SK-N-SH (cell line): ENCODE data around the gene KIF12. TPM values are rescaled to one million over a fixed set of nuclear protein-coding genes. Genes with fewer than 3 reads are reported as not detected.

Experiments
- CTCF ChIA-PET: fragments of 300-600, 350-600 bp; formaldehyde crosslinking; extraction: SDS; loops from one replicate; lab custom pipeline; 2021; lab: Yijun Ruan, JAX
- POLR2A ChIA-PET: fragments of 350-600 bp; sonication (Branson Sonifier 250); formaldehyde crosslinking; extraction: SDS; loops from one replicate; lab custom pipeline; 2020; ENCODE audit warnings: antibody characterized with exemption, inconsistent platforms; lab: Yijun Ruan, JAX
- DNase-seq: peaks from one replicate; pipeline ENCODE4 v3.0.0; 2012
- H2AFZ ChIP-seq: fragments of 200-600 bp; sonication (generic); 2 replicates; pipeline ENCODE4 v1.8.1; 2016; ENCODE audit warnings: antibody characterized with exemption, mild to moderate bottlenecking, low read depth
- H3F3A ChIP-seq: fragments of 200-600 bp; sonication (generic); replicated peaks from 2 replicates; pipeline ENCODE3; 2016; ENCODE audit warnings: antibody characterized with exemption, mild to moderate bottlenecking; ENCODE audit not compliant: insufficient read depth
- H3K27ac ChIP-seq, 2 experiments: fragments of 200-500 bp in 1 of 2; fragments of 200-600 bp in 1 of 2; sonication (Bioruptor generic) in 1 of 2; sonication (generic), shearing (Covaris generic) in 1 of 2; 2 replicates each; pipeline versions ENCODE4 v1.5.1 to v1.6.1; 2014 to 2016; ENCODE audit warnings: low read depth in 2 of 2, inconsistent platforms in 1 of 2, low read length in 1 of 2, mild to moderate bottlenecking in 1 of 2, mixed read lengths in 1 of 2
- H3K27me3 ChIP-seq: fragments of 200-600 bp; sonication (generic), shearing (Covaris generic); 2 replicates; pipeline ENCODE4 v1.6.1; 2016; ENCODE audit warnings: mixed run types; ENCODE audit not compliant: insufficient read depth
- H3K36me3 ChIP-seq, 2 experiments: fragments of 200-500 bp in 1 of 2; fragments of 200-600 bp in 1 of 2; sonication (Bioruptor generic) in 1 of 2; sonication (generic) in 1 of 2; replicated peaks in 1 of 2; 2 replicates each; pipeline versions ENCODE3 to v1.5.1; 2014 to 2016; ENCODE audit warnings: low read length in 1 of 2, mild to moderate bottlenecking in 1 of 2; ENCODE audit not compliant: insufficient read depth in 2 of 2, control insufficient read depth in 1 of 2
- H3K4me1 ChIP-seq, 2 experiments: fragments of 200-500 bp in 1 of 2; fragments of 200-600 bp in 1 of 2; sonication (Bioruptor generic) in 1 of 2; sonication (generic), shearing (Covaris generic) in 1 of 2; 2 replicates each; pipeline versions ENCODE4 v1.5.1 to v1.6.1; 2014 to 2016; ENCODE audit warnings: low read depth in 1 of 2, low read length in 1 of 2, mixed run types in 1 of 2; ENCODE audit not compliant: insufficient read depth in 2 of 2, control insufficient read depth in 1 of 2
- H3K4me2 ChIP-seq: fragments of 200-600 bp; sonication (generic), shearing (Covaris generic); 2 replicates; pipeline ENCODE4 v1.6.1; 2017; ENCODE audit warnings: mixed run types
- H3K4me3 ChIP-seq, 2 experiments: fragments of 200-500 bp in 1 of 2; fragments of 200-600 bp in 1 of 2; sonication (Bioruptor generic) in 1 of 2; sonication (generic), shearing (Covaris generic) in 1 of 2; 2 replicates each; pipeline versions ENCODE4 v1.5.1 to v1.8.1; 2014 to 2016; ENCODE audit warnings: low read depth in 2 of 2, inconsistent platforms in 1 of 2, low read length in 1 of 2, mild to moderate bottlenecking in 1 of 2, mixed read lengths in 1 of 2, moderate library complexity in 1 of 2
- H3K79me2 ChIP-seq: fragments of 200-600 bp; sonication (generic); 2 replicates; pipeline ENCODE4 v1.8.1; 2017; ENCODE audit warnings: mild to moderate bottlenecking; ENCODE audit not compliant: insufficient read depth
- H3K9ac ChIP-seq: fragments of 200-600 bp; sonication (generic); 2 replicates; pipeline ENCODE4 v1.6.1; 2017; ENCODE audit warnings: mixed run types
- H3K9me2 ChIP-seq: fragments of 200-600 bp; sonication (generic); 2 replicates; pipeline ENCODE4 v1.6.1; 2017; ENCODE audit warnings: mixed run types
- H3K9me3 ChIP-seq: fragments of 200-600 bp; sonication (generic); 2 replicates; pipeline ENCODE4 v1.6.1; 2017; ENCODE audit warnings: mixed run types, mild to moderate bottlenecking, moderate library complexity
- H4K20me1 ChIP-seq: fragments of 200-600 bp; sonication (generic); 2 replicates; pipeline ENCODE4 v1.6.1; 2017; ENCODE audit warnings: mild to moderate bottlenecking, mixed run types; ENCODE audit not compliant: insufficient read depth
- CTCF ChIP-seq: fragments of 200-600 bp; sonication (generic); IDR thresholded peaks from 2 replicates; pipeline ENCODE4 v1.6.1; 2017; ENCODE audit warnings: antibody characterized with exemption, mild to moderate bottlenecking, moderate library complexity
- EP300 ChIP-seq, 2 experiments: IDR thresholded peaks; 2 replicates each; pipeline versions ENCODE4 v1.4.0 to v1.6.1; 2012; ENCODE audit warnings: borderline replicate concordance in 1 of 2, low read depth in 1 of 2, low read length in 1 of 2
- EZH2phosphoT487 ChIP-seq: fragments of 200-600 bp; sonication (generic); IDR thresholded peaks from 2 replicates; pipeline ENCODE4 v1.6.1; 2017; ENCODE audit warnings: low read depth, mixed run types, mild to moderate bottlenecking, antibody characterized with exemption, moderate library complexity, borderline replicate concordance
- FOXM1 ChIP-seq: IDR thresholded peaks from 2 replicates; pipeline ENCODE4 v1.4.0; 2012; ENCODE audit warnings: low read depth, mild to moderate bottlenecking
- IRF3 ChIP-seq: fragments of 150-350 bp; IDR thresholded peaks from 2 replicates; pipeline ENCODE4 v1.6.1; 2016; ENCODE audit warnings: mild to moderate bottlenecking, low read depth, low read length
- RXRA ChIP-seq: IDR thresholded peaks from 2 replicates; pipeline ENCODE4 v1.4.0; 2012; ENCODE audit warnings: low read depth, mild to moderate bottlenecking, borderline replicate concordance
- SMC3 ChIP-seq: IDR thresholded peaks from 2 replicates; pipeline ENCODE4 v1.6.1; 2012; ENCODE audit warnings: low read depth, low read length, improper control_type of control experiment
- USF1 ChIP-seq: IDR thresholded peaks from 2 replicates; pipeline ENCODE4 v1.4.0; 2012; ENCODE audit warnings: low read depth, borderline replicate concordance
- ZBTB33 ChIP-seq: IDR thresholded peaks from 2 replicates; pipeline ENCODE4 v1.4.0; 2012; ENCODE audit warnings: low read depth, borderline replicate concordance
- WGBS: methylation state at CpG from one replicate; pipeline ENCODE4 v1.1.6; 2017; ENCODE audit warnings: low lambda C conversion rate; 5-methylcytosine and 5-hydroxymethylcytosine counted together
- polyA plus RNA-seq, 3 experiments: library from polyadenylated mRNA; depleted of rRNA; stranded (reverse); fragments of >200 nt; gene quantifications; 2 replicates each; pipeline ENCODE4 v1.2.3, GENCODE V29; 2012

Gene KIF12
- polyA plus RNA-seq, 1 of the 3 experiments (the other 2 are of a cell fraction), result 0.35 TPM

- H3K4me3 ChIP-seq, result no peak overlapping the region
- H3K4me2 ChIP-seq, result no peak overlapping the region
- WGBS, result 66% methylated on average over 4 of the region's 17 CpGs
- H3K27ac ChIP-seq, result no peak overlapping the region
- no peak overlapping the region for H2AFZ ChIP-seq
- no peak overlapping the region for H3K9ac ChIP-seq
- no peak for DNase-seq
- H3K9me2 ChIP-seq, result no peaks in the 10 kb centered on the region
- peaks cover 3% of the 10 kb centered on the region; the same call in 1 of the 2 replicates for H3K27me3 ChIP-seq
- H3K9me3 ChIP-seq, result no peaks in the 10 kb centered on the region
- TF ChIP-seq IRF3, result no peak
- TF ChIP-seq EZH2phosphoT487, result no peak
- TF ChIP-seq CTCF, result no peak
- no peak for TF ChIP-seq RXRA
- no peak for TF ChIP-seq SMC3
- TF ChIP-seq ZBTB33, result no peak
- TF ChIP-seq FOXM1, result no peak
- no peak for TF ChIP-seq USF1
- no peak for TF ChIP-seq EP300 (IDR thresholded peaks at IDR 0.05; ENCODE audit: borderline replicate concordance in 1 of 2, low read depth in 1 of 2, low read length in 1 of 2)
- H3K4me1 ChIP-seq, result no peaks in the 10 kb centered on the region
- H3K79me2 ChIP-seq, result no peaks in the 10 kb centered on the region
- CTCF ChIA-PET, result interaction anchor here (1.1 to 4.6 kb wide), 5 partner anchors 13 to 389 kb away, joined by 3 to 23 read pairs (median 5); partner anchors contain the start of gene COL27A1
- no peaks in the 10 kb centered on the region for H3F3A ChIP-seq
- H3K36me3 ChIP-seq, result no peaks in the 10 kb centered on the region
- POLR2A ChIA-PET, result no interaction called here
- no peaks in the 10 kb centered on the region for H4K20me1 ChIP-seq
These were observed 28.6 kb downstream of the KIF12 start for GRCh38 chr9:114070188-114071103.
